Subcutaneous adipose tissue (tissue), 4 donors: Measurements from ENCODE around the gene BPHL. TPM values are rescaled to one million over a fixed set of nuclear protein-coding genes. Genes with fewer than 3 reads are reported as not detected.

Source experiments
- total RNA-seq, 4 donors: library from RNA; depleted of rRNA; stranded (reverse); fragments of >200 nt; gene quantifications; one replicate each; pipeline ENCODE4 v1.1.0, GENCODE V29; 2016
- TF ChIP-seq, protein P1 (sequence below): fragments of 450-650 bp; IDR thresholded peaks from one replicate; pipeline ENCODE4 v1.5.1; 2016; ENCODE audit warnings: low read depth, mild to moderate bottlenecking, control low read depth, antibody characterized with exemption, moderate library complexity

The BPHL gene
- total RNA-seq, 4 donors from 2014 or later, result 25.8 to 41.6 (median 30.0) TPM

GRCh38 chr6:3094815-3095214, 23.7 kb upstream of the BPHL start:
- TF ChIP-seq, protein P1, sequence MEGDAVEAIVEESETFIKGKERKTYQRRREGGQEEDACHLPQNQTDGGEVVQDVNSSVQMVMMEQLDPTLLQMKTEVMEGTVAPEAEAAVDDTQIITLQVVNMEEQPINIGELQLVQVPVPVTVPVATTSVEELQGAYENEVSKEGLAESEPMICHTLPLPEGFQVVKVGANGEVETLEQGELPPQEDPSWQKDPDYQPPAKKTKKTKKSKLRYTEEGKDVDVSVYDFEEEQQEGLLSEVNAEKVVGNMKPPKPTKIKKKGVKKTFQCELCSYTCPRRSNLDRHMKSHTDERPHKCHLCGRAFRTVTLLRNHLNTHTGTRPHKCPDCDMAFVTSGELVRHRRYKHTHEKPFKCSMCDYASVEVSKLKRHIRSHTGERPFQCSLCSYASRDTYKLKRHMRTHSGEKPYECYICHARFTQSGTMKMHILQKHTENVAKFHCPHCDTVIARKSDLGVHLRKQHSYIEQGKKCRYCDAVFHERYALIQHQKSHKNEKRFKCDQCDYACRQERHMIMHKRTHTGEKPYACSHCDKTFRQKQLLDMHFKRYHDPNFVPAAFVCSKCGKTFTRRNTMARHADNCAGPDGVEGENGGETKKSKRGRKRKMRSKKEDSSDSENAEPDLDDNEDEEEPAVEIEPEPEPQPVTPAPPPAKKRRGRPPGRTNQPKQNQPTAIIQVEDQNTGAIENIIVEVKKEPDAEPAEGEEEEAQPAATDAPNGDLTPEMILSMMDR, result no peak

- TF ChIP-seq, protein P1, result no peak
These were observed 15.6 kb upstream of the BPHL start for GRCh38 chr6:3102875-3103274.

- TF ChIP-seq, protein P1, result no peak
These were observed 9.6 kb upstream of the BPHL start for GRCh38 chr6:3108746-3109414.

DNA sequence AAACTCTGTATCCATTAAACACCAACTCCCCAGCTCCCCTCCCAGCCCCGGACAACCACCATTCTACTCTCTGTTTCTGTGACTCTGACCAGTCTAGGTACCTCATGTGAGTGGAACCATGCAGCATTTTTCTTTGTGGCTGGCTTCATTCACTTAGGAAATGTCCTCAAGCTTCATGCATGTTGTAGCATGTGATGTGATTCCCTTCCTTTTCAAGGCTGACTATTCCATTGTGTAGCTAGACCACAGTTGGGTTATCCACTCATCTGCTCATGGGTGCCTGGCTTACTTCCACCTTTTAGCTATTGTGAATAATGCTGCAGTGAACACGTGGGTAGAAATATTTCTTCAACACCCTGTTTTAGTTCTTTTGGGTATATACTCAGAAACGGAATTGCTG, 8.8 kb upstream of the BPHL start:
- TF ChIP-seq, protein P1, result no peak

DNA sequence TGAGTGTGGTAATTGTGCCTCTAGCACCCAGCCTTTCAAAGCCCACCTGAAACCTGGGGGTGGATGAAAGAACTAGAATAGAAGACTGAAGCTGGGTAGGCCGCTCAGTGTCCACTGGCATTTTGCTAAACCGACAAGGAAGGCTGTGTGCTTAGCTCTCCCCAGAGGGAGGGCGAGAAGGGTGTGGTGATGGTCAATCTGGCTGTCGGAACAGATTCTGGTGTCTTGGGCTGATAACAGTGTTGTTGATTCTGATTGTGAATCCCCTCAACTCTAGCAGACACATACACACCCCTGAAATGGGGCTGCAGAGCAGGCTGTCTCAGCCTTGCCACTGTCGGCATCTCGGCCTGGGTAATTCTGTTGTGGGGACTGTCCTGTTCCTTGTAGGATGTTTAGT, 4.1 kb upstream of the BPHL start:
- TF ChIP-seq, protein P1, result no peak

DNA sequence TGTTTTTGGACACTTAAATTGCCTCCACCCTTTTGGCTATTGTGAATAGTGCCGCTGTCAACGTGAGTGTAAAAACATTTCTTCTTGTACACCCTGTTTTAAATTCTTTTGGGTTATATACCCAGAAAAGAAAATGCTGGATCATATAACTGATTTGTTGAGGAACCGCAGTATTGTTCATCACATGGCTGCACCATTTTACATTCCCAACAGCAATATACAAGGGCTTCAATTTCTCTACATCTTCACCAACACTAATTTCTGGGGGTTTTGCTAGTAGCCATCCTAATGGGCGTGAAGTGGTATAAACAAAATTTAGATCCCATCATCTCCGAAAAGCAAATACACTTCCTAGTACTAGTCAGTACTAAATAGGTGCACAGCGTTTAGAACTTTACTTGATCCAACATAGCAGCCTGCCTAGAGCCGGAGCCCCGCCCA, 579 bp upstream of the BPHL start:
- TF ChIP-seq, protein P1, result no peak

- TF ChIP-seq, protein P1, result no peak
These were observed 671 bp downstream of the BPHL start for GRCh38 chr6:3119040-3119723.
